Measurements from ENCODE around the gene RELCH.

The RELCH gene

DNA sequence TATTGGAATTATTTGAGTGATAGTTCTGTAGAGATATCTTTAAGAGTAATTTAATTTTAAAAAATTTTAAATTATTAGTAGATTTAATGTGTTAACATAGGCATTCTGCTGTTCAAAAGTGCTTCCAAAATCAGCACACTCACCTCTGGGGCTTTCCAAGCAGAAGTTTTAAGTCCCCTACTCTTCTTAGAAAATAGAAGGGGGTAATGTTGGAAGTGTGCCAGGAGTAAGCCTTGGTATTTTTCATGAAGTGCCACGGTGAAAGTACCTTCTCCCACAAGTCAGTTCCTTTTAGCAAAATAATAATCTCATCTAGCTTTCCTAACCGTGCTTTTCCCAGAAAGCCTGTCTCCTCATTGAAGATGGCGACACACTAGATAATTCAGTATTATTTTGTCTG lies 134.1 kb downstream of the RELCH start:
- no peak for DNase-seq (ENCODE audit: low read depth)

DNA sequence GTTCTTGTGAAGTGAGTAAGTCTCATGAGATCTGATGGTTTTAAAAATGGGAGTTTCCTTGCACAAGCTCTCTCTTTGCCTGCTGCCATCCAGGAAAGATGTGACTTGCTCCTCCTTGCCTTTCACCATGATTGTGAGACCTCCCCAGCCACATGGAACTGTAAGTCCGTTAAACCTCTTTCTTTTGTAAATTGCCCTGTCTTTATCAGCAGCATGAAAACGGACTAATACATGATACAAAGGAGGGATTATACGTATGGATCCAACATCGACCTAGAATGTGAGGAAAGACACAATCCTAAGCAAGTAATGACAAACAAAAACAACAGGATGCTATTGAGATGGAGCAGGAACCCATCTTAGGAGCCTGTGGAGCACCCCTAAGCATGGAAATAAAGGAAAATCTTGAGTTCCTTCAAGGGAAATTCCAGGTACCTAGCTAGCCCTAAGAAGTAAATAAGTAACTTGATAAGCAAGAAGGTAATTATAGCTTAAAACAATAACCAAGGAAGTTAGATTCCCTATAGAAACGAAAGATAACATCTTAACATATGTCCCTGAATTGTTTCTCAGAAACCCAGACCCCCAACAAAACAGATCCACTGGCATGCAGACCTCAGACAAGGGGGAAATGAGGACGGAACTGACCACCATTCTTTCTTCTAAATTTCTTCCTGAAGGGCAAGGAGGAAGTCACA lies 136.6 kb downstream of the RELCH start:
- DNase-seq (ENCODE audit: low read depth), result no peak

DNA sequence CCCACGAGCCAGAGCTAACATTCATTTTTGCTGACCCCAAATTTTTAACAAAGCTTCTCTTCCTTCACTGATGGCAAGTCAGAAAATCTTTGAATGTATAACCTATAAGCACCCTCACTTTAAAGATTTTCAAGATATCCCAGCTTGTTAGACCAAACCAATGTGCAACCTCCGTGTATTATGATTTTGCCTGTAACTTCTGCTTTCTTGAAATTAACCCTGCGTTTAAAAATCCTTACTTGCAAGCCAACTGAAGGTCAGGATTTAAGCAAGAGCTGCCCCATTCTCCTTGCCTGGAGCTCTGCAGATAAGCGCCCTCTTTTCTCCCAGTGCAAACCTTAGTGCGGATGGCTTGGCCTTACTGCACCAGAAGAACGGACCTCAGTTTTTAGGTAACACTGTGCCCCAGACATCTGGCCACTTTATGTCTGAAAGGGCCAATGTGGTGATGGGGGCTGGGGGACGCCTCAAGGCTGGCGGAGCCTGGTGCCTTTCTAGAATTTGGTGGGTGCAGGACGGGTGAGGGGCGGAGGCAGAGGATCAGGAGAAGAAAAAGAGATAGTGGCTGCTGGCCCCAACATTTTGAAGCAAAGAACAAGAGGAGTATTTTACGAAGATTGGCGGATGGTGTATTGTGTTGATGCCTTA lies 137.2 kb downstream of the RELCH start:
- DNase-seq (ENCODE audit: low read depth), result no peak

DNA sequence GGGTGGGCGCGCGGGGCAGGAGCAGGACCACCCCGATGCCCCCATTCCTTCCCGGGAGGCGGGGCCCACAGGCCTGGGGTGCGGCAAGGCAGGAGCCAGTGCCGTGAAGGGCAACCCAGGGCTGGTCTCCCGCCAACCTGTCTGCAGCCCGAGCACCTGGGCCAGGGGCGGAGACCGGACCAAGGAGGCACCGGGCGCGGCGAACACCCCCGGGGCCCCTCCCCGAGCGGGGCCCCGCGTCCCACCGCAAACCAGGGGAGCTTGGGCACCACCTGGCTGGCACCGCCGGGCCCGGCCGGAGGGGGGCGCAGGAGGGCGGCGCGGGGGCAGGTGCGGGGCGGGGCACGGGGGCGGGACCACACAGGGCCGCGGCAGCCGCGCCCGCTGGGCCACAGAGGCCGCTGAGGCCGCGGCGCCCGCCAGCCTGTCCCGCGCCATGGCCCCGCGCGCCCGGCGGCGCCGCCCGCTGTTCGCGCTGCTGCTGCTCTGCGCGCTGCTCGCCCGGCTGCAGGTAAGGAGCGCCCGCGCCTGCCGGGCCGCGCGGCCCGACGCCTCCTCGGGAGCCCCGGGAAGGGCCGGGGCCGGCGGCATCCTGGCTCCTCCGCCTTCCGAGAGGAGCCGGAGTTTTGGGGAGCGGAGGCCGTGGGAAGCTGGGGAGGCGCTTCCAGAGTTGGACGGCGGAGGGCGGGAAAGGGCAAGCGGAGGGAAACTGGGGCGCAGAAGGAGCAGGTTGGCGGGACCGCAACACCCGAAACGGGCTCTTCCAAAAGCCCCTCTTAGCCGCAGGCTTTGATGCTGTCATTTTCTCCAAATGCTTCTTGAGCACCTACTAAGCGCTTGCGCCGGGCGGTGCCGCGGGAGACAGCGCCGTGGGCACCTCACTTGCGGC lies 138.1 kb downstream of the RELCH start, which contains the start of gene TNFRSF11A:
TNFRSF11A (plus strand) TSS at position 394 of the 889 bp plus-strand sequence; CDS start at position 437, 43 bp downstream.
- DNase-seq (ENCODE audit: low read depth), result no peak

DNA sequence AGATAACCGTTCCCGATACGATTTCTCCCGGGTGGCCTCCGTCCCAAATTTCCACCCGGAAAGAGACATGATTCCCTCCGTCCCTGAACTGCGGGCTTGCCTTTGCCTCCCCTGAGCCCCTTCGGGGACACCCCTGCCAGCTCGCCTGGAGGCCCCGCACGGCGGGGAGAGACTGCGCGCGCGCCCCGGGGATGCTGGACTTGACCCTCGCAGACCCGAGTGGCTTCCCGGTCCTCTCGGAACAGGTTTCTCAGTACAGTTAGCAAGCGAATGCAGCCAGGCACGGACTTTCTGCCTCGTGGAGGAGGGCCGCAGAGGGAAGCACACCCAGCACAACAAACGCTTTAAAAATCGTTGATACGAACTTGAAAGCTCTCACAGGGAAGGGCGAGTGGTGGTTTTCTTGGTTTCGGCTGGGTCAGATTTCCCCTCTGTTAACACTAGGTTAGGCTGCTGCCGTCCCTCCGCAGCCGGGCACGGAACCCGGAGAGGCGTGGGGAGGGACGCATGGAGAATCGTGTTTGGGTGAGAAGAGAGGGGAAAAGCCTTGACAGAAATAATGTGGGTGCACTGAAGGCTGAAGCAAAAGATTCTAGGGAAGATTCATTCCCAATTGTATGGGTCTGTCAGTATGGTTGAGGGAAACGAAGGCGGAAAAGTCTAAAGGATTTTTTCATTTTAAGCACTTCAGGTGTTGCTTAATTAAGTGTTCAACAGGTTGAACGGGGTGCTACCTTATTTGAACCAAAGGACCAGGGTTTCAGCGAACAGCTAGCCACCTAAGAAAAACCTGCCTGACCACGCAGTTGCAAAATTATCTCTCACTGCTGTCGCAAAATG lies 139.0 kb downstream of the RELCH start:
- no peak for DNase-seq (ENCODE audit: low read depth)

DNA sequence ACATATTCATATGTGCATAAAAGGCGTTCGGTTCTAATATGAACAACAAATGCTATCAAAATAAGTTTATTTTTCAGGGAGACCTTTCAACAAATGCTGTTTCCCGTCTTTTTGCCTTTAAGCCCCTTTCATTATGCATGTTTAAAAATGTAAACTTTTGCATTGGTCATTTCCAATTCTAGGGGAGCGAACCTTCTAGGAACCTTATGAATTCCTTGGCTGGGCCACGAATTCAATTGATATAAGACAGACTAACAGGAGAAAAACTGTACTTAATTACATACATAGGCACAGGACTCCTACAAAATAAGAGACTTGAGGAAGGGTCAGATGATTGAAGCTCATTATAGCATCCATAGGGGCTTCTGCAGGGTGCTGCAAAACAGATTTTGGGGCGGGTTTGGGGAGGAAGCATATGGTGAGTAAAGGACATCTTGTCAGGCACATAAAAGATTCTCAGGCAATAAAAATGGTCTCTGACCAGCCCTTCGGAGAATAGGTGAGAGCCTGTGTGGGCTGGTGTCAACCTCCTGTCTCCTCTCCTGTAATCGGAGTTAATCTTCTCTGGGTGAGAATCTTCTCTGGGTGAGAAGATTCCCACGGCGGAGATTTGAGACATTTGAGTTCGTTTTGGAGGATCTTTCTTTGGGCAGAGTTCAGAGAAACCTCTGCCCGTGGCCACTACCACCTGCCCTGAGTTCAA lies 139.7 kb downstream of the RELCH start:
- DNase-seq (ENCODE audit: low read depth), result no peak

DNA sequence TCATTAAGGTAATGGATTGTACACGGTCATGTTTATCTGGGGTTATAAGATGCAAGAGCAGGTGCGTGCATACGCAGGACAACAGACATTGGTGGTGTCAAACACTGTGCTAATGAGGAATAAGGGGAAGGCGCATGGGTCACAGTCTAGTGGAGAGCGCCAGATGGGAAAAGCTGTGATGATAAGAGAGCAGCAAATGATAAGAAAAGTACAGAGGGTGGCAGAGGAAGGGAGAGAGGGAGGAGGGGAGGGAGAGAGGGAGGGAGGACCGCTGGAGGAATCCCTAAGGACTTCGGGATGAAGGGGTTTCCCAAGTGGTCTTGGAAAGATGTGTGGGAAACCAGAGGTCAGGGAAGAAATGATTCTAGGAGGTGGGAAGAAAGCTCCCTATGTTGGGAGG lies 140.9 kb downstream of the RELCH start:
- DNase-seq (ENCODE audit: low read depth), result no peak

DNA sequence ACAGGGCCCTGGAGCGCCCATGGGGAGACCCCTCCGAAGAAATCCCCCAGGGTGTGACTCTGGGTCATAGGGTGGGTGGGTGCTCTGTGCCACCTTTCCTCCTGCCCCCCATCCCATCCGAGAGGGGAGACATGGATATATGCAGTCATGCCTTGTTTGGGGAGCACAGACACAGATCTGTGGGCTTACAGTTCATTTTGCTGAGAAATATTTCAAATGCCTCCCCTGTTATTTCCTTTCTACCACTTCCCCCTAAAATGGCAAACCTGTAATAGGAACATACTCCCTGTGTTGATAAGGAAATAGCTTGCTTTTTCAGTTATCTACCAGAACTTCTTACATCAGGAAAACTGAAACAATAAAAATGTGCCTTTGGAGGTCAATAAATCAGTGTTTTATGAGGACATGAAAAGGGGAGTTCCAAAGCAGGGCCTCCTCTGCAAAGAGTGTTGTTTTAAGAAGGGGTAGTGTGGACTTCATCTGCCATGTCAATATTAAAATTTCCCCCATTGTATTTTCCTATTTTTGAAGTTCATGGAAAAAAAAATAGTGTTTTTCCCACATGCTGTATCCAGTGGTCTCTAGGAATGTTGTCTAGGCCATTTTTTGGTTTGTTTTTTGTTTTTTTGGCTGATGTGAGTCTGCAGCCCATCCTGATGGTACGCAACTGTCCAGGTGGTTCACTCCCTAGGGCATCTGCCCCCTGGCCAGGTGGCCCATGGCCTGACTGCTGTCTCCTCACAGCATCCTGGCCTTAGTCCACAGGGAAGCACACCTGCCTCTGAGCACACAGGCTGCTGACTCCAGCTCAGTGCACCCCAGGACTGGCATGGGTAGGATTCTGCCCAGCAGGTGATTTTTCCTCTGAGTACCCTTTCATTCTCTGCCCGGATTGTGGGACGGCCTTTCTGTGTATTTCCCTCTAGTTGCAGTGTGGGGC lies 141.8 kb downstream of the RELCH start:
- no peak for DNase-seq (ENCODE audit: low read depth)

DNA sequence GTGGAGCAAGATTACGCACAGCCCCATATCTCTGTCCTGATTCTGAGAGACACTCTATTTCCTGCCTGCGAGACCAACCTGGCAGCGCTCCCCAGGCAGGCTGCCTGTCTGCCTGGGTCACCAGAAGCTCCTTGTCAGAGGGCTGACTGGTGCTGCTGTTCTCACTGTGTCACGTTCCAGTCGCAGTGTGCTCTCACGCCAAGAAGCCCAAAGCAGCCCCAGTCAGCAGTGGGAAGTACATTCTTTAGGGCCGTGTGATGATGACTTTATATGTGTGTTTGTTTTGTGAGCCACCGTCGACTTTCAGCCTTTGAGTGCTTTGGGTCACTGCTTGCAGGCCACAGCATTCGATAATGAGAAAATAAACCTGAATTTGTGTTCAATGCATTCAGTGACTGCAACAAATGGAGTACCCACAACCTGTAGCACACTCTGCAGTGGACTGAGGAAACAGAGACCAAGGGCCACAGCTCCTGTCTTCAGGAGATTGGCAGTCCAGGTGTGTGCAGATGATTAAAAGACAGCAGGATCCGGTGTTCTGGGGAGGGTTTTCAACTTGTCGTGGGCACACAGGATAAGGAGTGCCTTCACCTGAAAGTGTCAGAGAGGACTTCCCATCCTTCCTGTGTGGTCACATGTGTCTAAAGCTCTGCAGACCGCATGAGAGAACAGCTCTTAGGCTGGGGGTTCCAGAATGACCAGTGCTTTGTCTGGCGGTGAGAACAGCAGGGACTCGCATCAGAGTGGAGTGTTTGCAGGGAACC lies 142.8 kb downstream of the RELCH start:
- DNase-seq (ENCODE audit: low read depth), result peak; percentile 30

DNA sequence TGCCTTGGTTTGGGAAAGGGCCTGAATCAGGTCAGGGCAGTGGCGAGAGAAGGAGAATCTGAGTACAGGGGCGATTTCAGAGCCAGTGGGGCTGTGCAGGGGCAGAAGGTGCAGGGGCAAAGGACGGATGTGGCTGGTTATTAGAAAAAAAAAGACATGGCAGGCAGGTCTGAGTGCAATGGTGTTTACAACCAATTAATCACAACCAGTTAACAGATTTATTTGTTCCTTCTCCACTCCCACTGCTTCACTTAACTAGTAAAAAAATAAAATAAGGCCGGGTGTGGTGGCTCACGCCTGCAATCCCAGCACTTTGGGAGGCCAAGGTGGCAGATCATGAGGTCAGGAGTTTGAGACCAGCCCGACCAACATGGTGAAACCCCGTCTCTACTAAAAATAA lies 143.6 kb downstream of the RELCH start:
- DNase-seq (ENCODE audit: low read depth), result no peak

DNA sequence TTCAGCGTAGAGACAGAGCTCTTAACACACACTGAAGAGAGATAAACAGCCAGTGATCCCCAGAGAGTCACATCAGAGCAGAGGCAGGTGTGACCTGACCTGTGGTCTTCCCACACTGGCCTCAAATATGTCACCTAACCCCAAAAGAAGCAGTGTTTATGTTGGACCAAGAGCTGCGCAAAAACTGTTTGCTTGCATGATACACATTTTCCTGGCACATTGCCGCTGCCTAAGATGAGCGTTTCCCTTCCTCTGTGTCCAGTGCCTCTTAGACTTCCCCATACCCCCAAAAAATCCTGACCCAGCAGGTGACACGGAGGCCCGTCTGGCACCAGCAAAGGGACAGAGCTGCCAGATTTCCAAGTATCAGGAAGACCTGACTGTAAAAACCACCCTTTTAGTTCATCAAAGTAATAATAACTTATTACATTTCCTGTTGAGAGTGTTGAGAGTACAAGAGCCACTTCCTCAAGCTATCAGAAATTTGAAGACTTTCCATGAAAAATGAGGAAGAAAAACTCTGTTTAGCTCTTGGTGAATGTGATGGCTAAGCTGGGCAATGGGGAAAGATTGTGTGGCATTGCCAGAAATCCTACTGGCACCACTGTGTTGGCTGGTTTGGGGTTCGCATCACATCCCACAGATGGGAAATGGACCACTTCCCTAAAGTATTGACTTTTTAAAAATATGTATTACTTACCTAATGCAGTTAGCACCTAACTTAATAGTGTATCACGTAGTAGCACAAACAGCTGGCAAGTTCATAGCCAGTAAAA lies 144.7 kb downstream of the RELCH start:
- DNase-seq (ENCODE audit: low read depth), result peak; percentile 24

DNA sequence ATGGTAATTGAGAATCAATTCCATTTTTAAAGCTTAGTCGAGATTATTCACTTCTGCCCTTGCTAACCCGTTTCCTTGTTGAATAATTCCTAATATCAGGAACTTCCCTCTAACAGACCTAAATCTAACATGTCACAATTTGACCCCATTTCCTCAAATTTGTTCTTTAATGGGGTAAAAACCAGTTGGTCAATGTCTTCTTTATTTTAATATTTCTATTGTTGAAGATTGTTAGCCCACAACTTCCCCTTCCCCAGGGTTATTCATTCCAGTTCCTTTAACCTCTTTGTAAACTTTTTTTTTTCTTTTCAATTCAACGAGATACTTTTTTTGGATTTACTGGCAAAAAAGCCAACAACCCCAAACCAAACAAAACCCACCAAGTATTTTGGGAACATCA lies 145.4 kb downstream of the RELCH start:
- no peak for DNase-seq (ENCODE audit: low read depth)

DNA sequence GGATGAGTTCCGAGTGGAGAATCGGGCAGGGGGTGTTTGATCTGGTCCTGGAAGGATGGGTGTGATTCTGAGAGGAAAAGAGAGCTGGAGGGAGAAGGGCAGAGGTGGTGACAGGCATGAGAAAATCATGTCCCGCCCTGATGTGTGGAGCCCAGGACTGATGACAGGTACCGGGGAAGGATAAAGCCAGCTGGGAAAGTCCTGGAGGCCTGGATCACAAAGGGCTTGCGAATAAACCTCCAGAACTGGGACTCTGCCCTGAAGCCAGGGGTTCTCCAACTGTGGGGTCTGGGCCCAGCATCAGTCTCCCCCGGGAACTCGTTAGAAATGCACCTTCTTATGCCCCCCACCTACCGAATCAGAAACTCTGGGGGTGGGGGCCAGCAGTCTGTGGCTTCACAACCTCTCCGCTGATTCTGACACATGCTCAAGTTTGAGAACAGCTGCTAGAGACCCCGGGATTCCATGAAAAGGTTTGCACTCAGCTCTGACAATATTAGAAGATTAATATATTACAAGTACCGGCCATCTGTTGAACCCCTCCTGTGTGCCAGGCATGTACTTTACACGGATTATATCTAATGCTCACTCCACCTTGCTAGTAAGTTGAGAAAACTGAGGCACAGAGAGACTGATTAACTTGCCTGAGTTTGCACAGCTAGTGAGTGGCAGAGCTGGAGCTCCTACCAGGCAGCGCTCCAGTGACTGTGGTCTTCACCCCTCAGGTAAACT lies 146.1 kb downstream of the RELCH start:
- DNase-seq (ENCODE audit: low read depth), result no peak

DNA sequence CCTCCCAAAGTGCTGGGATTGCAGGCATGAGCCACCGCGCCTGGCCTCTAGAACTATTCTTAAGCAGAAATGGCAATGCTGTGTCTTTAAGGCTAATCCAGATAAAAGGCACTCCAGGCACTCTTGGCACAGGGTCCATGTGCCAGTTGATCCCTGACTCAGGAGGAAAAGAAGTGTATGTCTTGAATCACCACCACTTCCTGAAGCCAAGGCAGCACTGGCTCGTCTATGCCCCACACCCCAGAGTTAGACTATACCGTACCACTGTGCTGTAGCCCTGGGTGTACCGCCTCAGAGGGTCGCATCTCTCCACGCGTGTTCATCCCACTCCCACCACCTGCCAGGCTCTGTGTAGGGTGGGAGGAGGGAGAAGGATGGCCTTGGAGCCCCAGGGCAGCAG lies 147.1 kb downstream of the RELCH start:
- DNase-seq (ENCODE audit: low read depth), result peak; percentile 16

DNA sequence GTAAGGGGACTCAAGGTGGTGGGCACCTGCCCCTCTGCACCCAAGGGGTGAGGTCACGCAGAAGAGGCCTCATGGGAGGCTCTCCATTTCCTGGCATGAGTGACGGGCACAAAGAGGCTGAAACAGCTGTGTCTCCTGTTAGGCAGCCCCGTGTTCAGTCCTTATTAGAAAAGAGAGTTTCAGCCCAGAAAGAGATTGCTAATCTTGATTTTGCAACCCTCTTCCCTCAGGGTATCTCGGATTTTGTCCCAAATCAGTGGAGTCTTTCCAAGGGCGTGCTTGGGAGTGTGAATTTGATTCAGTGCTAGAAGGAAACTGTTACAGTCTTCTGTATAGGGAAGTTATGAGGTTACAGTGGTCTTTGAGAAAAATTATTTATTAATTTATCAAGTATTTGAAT lies 148.4 kb downstream of the RELCH start:
- no peak for DNase-seq (ENCODE audit: low read depth)

DNA sequence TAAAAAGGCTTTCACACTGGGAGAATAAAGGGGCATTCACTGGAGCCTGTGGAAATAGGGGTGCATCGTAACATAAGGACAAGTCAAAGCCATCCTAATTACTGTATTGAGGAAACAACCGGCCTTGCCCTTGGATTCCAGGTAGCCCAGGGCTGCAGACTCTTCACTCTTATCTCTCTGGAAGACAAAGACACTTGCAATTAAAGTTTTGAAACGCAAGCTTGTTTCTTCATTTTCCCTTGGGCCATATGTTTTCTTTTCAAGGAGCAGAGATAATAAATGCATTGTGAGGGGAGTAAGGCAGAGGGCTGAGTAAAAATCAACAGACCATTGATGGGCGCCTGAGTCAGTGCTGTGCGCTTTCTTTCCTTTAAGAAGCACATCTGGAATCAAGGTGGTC lies 149.6 kb downstream of the RELCH start:
- no peak for DNase-seq (ENCODE audit: low read depth)

DNA sequence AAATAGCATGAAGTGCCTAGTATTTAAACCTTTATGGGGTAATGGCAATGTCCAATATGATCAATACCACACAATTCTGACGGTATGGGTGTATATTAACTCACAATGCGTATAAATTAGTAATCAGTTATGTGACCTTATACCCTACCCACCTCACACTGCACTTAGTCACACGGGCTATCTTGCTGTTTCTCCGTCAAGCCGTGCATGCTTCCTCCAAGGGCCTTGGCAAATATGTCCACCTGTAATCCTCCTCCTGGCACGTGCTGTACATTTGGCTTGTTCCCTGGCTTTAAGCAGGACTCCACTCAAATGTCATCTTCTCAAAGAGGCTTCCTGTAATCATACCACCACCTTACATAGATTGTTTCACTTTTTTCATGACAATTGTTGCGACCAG lies 150.3 kb downstream of the RELCH start:
- DNase-seq (ENCODE audit: low read depth), result no peak

Data from iris pigment epithelial cell (primary cell).